ACC112 (cell line): ENCODE results near the gene BTG2.

ENCODE experiments used
- H2AFZ ChIP-seq: fragments of 200-600 bp; sonication (generic); one replicate; pipeline ENCODE4 v1.6.0; 2017; ENCODE audit warnings: antibody characterized with exemption, low read length; ENCODE audit not compliant: unreplicated experiment
- H3K27ac ChIP-seq: fragments of 200-600 bp; sonication (generic); 2 replicates; pipeline ENCODE4 v1.5.1; 2014; ENCODE audit warnings: low read depth, mild to moderate bottlenecking, antibody characterized with exemption, low read length, moderate library complexity
- H3K27me3 ChIP-seq: fragments of 200-600 bp; sonication (generic); 2 replicates; pipeline ENCODE4 v1.6.1; 2014; ENCODE audit warnings: mild to moderate bottlenecking, antibody characterized with exemption, low read length, moderate library complexity, mixed read lengths; ENCODE audit not compliant: insufficient read depth
- H3K36me3 ChIP-seq: fragments of 200-600 bp; sonication (generic); 2 replicates; pipeline ENCODE4 v1.6.1; 2016; ENCODE audit warnings: mild to moderate bottlenecking, antibody characterized with exemption, low read length, moderate library complexity, mixed read lengths; ENCODE audit not compliant: insufficient read depth
- H3K4me1 ChIP-seq: fragments of 200-600 bp; sonication (generic); one replicate; pipeline ENCODE4 v1.6.1; 2016; ENCODE audit warnings: low read length, mixed read lengths; ENCODE audit not compliant: insufficient read depth, unreplicated experiment, control insufficient read depth
- H3K4me3 ChIP-seq: fragments of 200-600 bp; sonication (generic); 2 replicates; pipeline ENCODE4 v1.5.1; 2014; ENCODE audit warnings: mild to moderate bottlenecking, low read depth, low read length
- H3K79me2 ChIP-seq: fragments of 200-600 bp; sonication (generic); one replicate; pipeline ENCODE4 v1.6.0; 2016; ENCODE audit warnings: low read length; ENCODE audit not compliant: control insufficient read depth, unreplicated experiment, insufficient read depth

BTG2 gene

GRCh38 chr1:203349166-203349565 lies 43.8 kb downstream of the BTG2 start:
- Histone ChIP-seq H3K4me1 (peaks cover 5% of the 10 kb centered on the region), H3K27ac (no peak overlapping the region), H2AFZ (no peak overlapping the region), H3K36me3 (no peaks in the 10 kb centered on the region), H3K4me3 (no peak overlapping the region), H3K27me3 (peaks cover 6% of the 10 kb centered on the region; the same call in 1 of the 2 replicates), H3K79me2 (no peaks in the 10 kb centered on the region)

- peak overlapping the region; percentile 66; the same call in 1 of the 2 replicates for H3K4me3 ChIP-seq
- H3K79me2 ChIP-seq = no peaks in the 10 kb centered on the region
- no peaks in the 10 kb centered on the region for H3K36me3 ChIP-seq
- H2AFZ ChIP-seq = no peak overlapping the region
- H3K27ac ChIP-seq = no peak overlapping the region
- peaks cover 9% of the 10 kb centered on the region for H3K4me1 ChIP-seq
- peaks cover 10% of the 10 kb centered on the region; the same call in 1 of the 2 replicates for H3K27me3 ChIP-seq
These were observed 44.6 kb downstream of the BTG2 start for GRCh38 chr1:203349773-203350524.

- Histone ChIP-seq H2AFZ (peak within 1 kb of the TSS; percentile 44), H3K36me3 (no peaks in the 10 kb centered on the region), H3K27ac (no peak within 1 kb of the TSS), H3K79me2 (no peaks in the 10 kb centered on the region), H3K4me3 (peak within 1 kb of the TSS; percentile 66), H3K4me1 (peaks cover 9% of the 10 kb centered on the region), H3K27me3 (peaks cover 22% of the 10 kb centered on the region; the same call in 1 of the 2 replicates)
These were observed 45.8 kb downstream of the BTG2 start, which contains the start of gene FMOD for GRCh38 chr1:203351037-203351625. TSS of gene FMOD (minus strand) at chr1:203351122. CDS start at chr1:203348270, 2,852 bp downstream.

GRCh38 chr1:203353486-203353885 lies 48.2 kb downstream of the BTG2 start:
- Histone ChIP-seq H3K27me3 (peaks cover 40% of the 10 kb centered on the region), H3K4me3 (no peak overlapping the region), H3K79me2 (no peaks in the 10 kb centered on the region), H3K36me3 (no peaks in the 10 kb centered on the region), H3K27ac (no peak overlapping the region), H3K4me1 (peaks cover 9% of the 10 kb centered on the region), H2AFZ (no peak overlapping the region)

GRCh38 chr1:203354246-203354645 lies 48.9 kb downstream of the BTG2 start:
- Histone ChIP-seq H3K4me3 (no peak overlapping the region), H3K4me1 (peaks cover 9% of the 10 kb centered on the region), H3K79me2 (no peaks in the 10 kb centered on the region), H2AFZ (no peak overlapping the region), H3K27ac (0 out of 2 replicates have a peak overlapping the region, but pooled peaks have one; percentile 8), H3K36me3 (no peaks in the 10 kb centered on the region), H3K27me3 (peaks cover 48% of the 10 kb centered on the region)

- Histone ChIP-seq H3K27me3 (peaks cover 65% of the 10 kb centered on the region), H3K79me2 (no peaks in the 10 kb centered on the region), H3K36me3 (no peaks in the 10 kb centered on the region), H3K4me3 (no peak overlapping the region), H2AFZ (no peak overlapping the region), H3K4me1 (peaks cover 4% of the 10 kb centered on the region), H3K27ac (no peak overlapping the region)
These were observed 53.8 kb downstream of the BTG2 start for GRCh38 chr1:203359010-203359571.
